ENCODE measurements around the gene ERBIN. TPM values are rescaled to one million over a fixed set of nuclear protein-coding genes. Genes with fewer than 3 reads are reported as not detected.

ERBIN gene
- total and polyA plus RNA-seq, 2 of the 8 experiments (the other 6 are each of a cell fraction or from before 2014, with no cell fraction given): 7.7 to 33.2 TPM

DNA sequence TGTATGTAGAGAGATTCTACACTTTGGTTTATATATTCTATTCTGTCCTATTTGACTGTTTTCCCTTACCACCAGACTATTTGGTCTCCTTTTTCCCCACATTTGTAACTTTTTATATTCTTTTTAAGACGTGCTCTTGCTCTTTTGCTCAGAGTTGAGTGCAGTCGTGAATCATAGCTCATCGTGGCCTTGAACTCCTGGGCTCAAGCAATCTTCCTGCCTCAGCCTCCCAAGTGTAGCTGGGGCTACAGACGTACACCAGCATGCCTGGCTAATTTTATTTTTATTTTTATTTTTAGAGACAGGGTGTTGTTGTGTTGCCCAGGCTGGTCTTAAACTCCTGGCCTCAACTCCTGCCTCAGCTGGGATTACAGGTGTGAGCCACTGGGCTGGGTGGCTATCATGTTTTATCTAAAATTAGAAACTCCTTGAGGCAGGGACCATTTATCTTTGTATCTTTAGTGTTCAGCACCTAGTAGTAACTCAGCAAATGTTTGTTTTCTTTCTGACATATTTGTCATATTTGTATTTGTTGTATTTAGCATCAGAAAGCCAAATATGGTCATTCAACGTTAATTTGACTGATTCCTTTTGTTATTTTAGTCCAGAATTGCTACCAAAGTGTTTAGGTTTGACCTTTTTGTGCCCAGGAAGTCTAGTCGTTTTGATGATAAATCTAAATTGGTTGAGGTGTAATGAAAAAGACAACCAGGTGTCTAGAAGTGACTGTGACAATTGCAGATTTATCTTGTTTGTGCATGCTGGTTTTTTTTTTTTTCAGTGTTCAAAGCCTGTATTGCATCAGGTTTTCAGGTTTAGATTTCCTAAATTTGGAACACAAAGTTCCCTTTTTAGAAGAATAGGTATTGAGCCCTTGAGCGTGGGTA is 44.3 kb downstream of the ERBIN start (continued):
- TF ChIP-seq, protein P1, sequence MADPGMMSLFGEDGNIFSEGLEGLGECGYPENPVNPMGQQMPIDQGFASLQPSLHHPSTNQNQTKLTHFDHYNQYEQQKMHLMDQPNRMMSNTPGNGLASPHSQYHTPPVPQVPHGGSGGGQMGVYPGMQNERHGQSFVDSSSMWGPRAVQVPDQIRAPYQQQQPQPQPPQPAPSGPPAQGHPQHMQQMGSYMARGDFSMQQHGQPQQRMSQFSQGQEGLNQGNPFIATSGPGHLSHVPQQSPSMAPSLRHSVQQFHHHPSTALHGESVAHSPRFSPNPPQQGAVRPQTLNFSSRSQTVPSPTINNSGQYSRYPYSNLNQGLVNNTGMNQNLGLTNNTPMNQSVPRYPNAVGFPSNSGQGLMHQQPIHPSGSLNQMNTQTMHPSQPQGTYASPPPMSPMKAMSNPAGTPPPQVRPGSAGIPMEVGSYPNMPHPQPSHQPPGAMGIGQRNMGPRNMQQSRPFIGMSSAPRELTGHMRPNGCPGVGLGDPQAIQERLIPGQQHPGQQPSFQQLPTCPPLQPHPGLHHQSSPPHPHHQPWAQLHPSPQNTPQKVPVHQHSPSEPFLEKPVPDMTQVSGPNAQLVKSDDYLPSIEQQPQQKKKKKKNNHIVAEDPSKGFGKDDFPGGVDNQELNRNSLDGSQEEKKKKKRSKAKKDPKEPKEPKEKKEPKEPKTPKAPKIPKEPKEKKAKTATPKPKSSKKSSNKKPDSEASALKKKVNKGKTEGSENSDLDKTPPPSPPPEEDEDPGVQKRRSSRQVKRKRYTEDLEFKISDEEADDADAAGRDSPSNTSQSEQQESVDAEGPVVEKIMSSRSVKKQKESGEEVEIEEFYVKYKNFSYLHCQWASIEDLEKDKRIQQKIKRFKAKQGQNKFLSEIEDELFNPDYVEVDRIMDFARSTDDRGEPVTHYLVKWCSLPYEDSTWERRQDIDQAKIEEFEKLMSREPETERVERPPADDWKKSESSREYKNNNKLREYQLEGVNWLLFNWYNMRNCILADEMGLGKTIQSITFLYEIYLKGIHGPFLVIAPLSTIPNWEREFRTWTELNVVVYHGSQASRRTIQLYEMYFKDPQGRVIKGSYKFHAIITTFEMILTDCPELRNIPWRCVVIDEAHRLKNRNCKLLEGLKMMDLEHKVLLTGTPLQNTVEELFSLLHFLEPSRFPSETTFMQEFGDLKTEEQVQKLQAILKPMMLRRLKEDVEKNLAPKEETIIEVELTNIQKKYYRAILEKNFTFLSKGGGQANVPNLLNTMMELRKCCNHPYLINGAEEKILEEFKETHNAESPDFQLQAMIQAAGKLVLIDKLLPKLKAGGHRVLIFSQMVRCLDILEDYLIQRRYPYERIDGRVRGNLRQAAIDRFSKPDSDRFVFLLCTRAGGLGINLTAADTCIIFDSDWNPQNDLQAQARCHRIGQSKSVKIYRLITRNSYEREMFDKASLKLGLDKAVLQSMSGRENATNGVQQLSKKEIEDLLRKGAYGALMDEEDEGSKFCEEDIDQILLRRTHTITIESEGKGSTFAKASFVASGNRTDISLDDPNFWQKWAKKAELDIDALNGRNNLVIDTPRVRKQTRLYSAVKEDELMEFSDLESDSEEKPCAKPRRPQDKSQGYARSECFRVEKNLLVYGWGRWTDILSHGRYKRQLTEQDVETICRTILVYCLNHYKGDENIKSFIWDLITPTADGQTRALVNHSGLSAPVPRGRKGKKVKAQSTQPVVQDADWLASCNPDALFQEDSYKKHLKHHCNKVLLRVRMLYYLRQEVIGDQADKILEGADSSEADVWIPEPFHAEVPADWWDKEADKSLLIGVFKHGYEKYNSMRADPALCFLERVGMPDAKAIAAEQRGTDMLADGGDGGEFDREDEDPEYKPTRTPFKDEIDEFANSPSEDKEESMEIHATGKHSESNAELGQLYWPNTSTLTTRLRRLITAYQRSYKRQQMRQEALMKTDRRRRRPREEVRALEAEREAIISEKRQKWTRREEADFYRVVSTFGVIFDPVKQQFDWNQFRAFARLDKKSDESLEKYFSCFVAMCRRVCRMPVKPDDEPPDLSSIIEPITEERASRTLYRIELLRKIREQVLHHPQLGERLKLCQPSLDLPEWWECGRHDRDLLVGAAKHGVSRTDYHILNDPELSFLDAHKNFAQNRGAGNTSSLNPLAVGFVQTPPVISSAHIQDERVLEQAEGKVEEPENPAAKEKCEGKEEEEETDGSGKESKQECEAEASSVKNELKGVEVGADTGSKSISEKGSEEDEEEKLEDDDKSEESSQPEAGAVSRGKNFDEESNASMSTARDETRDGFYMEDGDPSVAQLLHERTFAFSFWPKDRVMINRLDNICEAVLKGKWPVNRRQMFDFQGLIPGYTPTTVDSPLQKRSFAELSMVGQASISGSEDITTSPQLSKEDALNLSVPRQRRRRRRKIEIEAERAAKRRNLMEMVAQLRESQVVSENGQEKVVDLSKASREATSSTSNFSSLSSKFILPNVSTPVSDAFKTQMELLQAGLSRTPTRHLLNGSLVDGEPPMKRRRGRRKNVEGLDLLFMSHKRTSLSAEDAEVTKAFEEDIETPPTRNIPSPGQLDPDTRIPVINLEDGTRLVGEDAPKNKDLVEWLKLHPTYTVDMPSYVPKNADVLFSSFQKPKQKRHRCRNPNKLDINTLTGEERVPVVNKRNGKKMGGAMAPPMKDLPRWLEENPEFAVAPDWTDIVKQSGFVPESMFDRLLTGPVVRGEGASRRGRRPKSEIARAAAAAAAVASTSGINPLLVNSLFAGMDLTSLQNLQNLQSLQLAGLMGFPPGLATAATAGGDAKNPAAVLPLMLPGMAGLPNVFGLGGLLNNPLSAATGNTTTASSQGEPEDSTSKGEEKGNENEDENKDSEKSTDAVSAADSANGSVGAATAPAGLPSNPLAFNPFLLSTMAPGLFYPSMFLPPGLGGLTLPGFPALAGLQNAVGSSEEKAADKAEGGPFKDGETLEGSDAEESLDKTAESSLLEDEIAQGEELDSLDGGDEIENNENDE (IDR thresholded peaks at IDR 0.05; ENCODE audit: insufficient replicate concordance, low read length): no peak
- no peak for TF ChIP-seq TAF7 (optimal IDR thresholded peaks at IDR 0.05; ENCODE audit: borderline replicate concordance, low read depth, low read length)
